ENCODE measurements around the gene SIGLEC11.

DNA sequence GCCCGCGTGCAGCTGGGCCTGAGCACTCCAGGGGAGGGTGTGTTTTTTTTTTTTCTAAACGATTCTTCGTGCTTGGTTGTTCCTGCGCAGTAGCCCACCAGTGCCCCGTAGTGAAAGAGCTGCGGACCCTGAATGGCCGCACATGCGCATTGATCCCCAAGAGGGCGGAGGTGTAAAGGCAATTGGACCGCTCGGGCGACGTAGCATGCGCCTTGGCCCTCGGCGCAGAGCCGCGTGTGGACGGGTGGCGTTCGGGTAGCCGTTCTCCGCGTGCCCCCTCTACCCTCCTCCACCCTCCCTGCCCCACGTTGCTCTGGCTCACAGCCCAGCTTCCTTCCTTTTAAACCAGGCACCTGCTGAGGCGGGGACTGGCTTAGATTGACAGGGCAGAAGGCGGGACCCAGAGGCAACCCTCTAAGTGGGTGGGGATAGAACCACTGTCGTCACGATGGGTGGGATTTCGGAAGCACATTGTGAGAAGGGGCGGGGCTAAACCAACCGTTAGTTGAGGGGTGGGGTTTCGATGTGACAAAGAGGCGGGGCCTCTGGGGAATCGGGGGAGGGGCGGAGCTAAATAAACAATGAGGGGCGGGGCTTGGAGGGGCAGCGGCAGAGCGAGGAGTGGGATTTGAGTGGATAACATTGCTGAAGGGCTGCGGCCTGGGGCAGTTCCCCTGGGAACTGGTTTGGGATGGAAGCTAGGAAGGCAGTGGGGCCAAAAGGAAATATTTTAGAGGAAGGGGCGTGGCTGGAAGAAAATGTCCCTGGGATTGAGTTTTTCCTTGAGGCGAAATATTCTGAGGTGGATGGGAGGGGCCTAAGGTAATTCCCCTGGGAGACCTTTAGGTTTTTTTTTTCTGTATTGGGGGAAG is 31.1 kb downstream of the SIGLEC11 start:
- TF ChIP-seq, protein P1, sequence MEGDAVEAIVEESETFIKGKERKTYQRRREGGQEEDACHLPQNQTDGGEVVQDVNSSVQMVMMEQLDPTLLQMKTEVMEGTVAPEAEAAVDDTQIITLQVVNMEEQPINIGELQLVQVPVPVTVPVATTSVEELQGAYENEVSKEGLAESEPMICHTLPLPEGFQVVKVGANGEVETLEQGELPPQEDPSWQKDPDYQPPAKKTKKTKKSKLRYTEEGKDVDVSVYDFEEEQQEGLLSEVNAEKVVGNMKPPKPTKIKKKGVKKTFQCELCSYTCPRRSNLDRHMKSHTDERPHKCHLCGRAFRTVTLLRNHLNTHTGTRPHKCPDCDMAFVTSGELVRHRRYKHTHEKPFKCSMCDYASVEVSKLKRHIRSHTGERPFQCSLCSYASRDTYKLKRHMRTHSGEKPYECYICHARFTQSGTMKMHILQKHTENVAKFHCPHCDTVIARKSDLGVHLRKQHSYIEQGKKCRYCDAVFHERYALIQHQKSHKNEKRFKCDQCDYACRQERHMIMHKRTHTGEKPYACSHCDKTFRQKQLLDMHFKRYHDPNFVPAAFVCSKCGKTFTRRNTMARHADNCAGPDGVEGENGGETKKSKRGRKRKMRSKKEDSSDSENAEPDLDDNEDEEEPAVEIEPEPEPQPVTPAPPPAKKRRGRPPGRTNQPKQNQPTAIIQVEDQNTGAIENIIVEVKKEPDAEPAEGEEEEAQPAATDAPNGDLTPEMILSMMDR (IDR thresholded peaks at IDR 0.05), result peak in 2 of 5 experiments; percentile 52 to 58
- peak in 1 of 2 donors; percentile 23 for TF ChIP-seq POLR2A (IDR thresholded peaks at IDR 0.05)
- peak; percentile 69 to 85 for TF ChIP-seq EP300 (IDR thresholded peaks at IDR 0.05)
